Right lobe of liver (tissue), 6 donors: Measurements from ENCODE around the gene EZH1. TPM values are rescaled to one million over a fixed set of nuclear protein-coding genes. Genes with fewer than 3 reads are reported as not detected.

Experiments
- ATAC-seq, 4 donors: fragments of 200-7000 bp; cut with Tn5 transposase; one replicate each; pipeline ENCODE4 v1.9.1; 2020; ENCODE audit warnings: mild to moderate bottlenecking in 4 of 4, moderate library complexity in 4 of 4
- DNase-seq, 3 donors: peaks; one replicate each; pipeline ENCODE4 v3.0.0-alpha.2; 2020
- H3K27ac ChIP-seq, 3 donors: fragments of 200-600 bp; one replicate each; pipeline ENCODE4 v1.8.0; 2022
- H3K27me3 ChIP-seq, 2 donors: fragments of 200-600 bp; one replicate each; pipeline ENCODE4 v1.8.0; 2022
- H3K36me3 ChIP-seq, 4 donors: fragments of 200-600 bp; sonication (generic) in 1 of 4; one replicate each; pipeline versions ENCODE4 v1.5.1 to v1.8.0; 2017 to 2022; ENCODE audit warnings: control low read depth in 1 of 4
- H3K4me1 ChIP-seq, 4 donors: fragments of 200-600 bp; sonication (generic) in 1 of 4; one replicate each; pipeline versions ENCODE4 v1.5.1 to v1.8.0; 2017 to 2022; ENCODE audit warnings: control low read depth in 1 of 4
- H3K4me3 ChIP-seq, 3 donors: fragments of 200-600 bp; one replicate each; pipeline ENCODE4 v1.8.0; 2022
- H3K9me3 ChIP-seq, 4 donors: fragments of 200-600 bp; sonication (generic) in 1 of 4; one replicate each; pipeline versions ENCODE4 v1.5.1 to v1.8.0; 2017 to 2022; ENCODE audit warnings: control low read depth in 1 of 4
- CTCF ChIP-seq, 4 donors: fragments of 200-600 bp in 3 of 4; fragments of 450-650 bp in 1 of 4; IDR thresholded peaks; one replicate each; pipeline versions ENCODE4 v1.5.1 to v1.8.0; 2016 to 2022; ENCODE audit warnings: antibody characterized with exemption in 4 of 4, mild to moderate bottlenecking in 2 of 4
- POLR2A ChIP-seq: fragments of 450-650 bp; IDR thresholded peaks from one replicate; pipeline ENCODE4 v1.6.1; 2017; ENCODE audit warnings: antibody characterized with exemption, mild to moderate bottlenecking
- WGBS: methylation state at CpG from one replicate; pipeline ENCODE4 v1.1.6; 2018; ENCODE audit warnings: low coverage, low lambda C conversion rate; ENCODE audit not compliant: insufficient coverage; ENCODE audit errors: missing lambda C conversion rate; 5-methylcytosine and 5-hydroxymethylcytosine counted together
- intact Hi-C, 2 donors: fragments of 100-400 bp; cut with DNase I; formaldehyde crosslinking; loops; one replicate each; pipeline versions ENCODE4 v1.11.2 to v1.14.1; 2022
- total RNA-seq, 6 experiments: library from RNA; depleted of rRNA in 2 of 6; stranded (reverse); fragments of >200 nt in 2 of 6; fragmentation: NEBNext Ultra II Directional in 3 of 6; extraction: Animal tissue kit (Norgen Biotek cat#: 25700) in 3 of 6; gene quantifications; one replicate each; pipeline versions ENCODE4 v1.1.0 to v1.2.4, GENCODE V29; 2016 to 2023
- donor health status: DM: no; HTN: yes; CAD: no.
- donor health status: DM: no; HTN: no; CAD: no.
- donor health status: DM: no; HTN: no; CAD: no.
- donor health status: DM: no; HTN: yes; CAD: no.
- donor health status: DM: no; HTN: yes; CAD: no.

Gene EZH1
- total RNA-seq, 6 experiments from 2014 or later, result 5.5 to 16.5 (median 10.8) TPM

- H3K27me3 ChIP-seq, result no peaks in the 10 kb centered on the region
- no peaks in the 10 kb centered on the region for H3K9me3 ChIP-seq
- no peak overlapping the region for H3K4me3 ChIP-seq
- 47% methylated on average over 15 of the region's 52 CpGs for WGBS
- no peak overlapping the region for H3K27ac ChIP-seq
- intact Hi-C loops, result no loop called here
- H3K4me1 ChIP-seq, result peaks cover 0 to 11% (median 0%) of the 10 kb centered on the region in 4 donors
- ATAC-seq (no peak), DNase-seq (no peak)
- TF ChIP-seq POLR2A, result no peak
- TF ChIP-seq CTCF (IDR thresholded peaks at IDR 0.05), result no peak
- H3K36me3 ChIP-seq, result no peaks in the 10 kb centered on the region
These were observed 40.2 kb upstream of the EZH1 start for GRCh38 chr17:42784811-42785592.

GRCh38 chr17:42784409-42784808, 39.6 kb upstream of the EZH1 start:
- DNase-seq (no peak), ATAC-seq (no peak)
- Histone ChIP-seq H3K9me3 (no peaks in the 10 kb centered on the region), H3K4me1 (peaks cover 0 to 12% (median 0%) of the 10 kb centered on the region in 4 donors), H3K27ac (no peak overlapping the region), H3K27me3 (no peaks in the 10 kb centered on the region), H3K36me3 (no peaks in the 10 kb centered on the region), H3K4me3 (no peak overlapping the region)
- 61% methylated on average over 5 of the region's 25 CpGs for WGBS
- TF ChIP-seq CTCF (IDR thresholded peaks at IDR 0.05) (no peak), POLR2A (no peak)
- intact Hi-C loops, result no loop called here

- no peak for TF ChIP-seq CTCF (IDR thresholded peaks at IDR 0.05)
- TF ChIP-seq POLR2A, result no peak
- peaks cover 0 to 12% (median 0%) of the 10 kb centered on the region in 4 donors for H3K4me1 ChIP-seq
- peaks cover 0 to 6% (median 3%) of the 10 kb centered on the region in 4 donors for H3K36me3 ChIP-seq
- H3K9me3 ChIP-seq, result no peaks in the 10 kb centered on the region
- H3K4me3 ChIP-seq, result no peak overlapping the region
- no peak for ATAC-seq
- no peak overlapping the region for H3K27ac ChIP-seq
- H3K27me3 ChIP-seq, result no peaks in the 10 kb centered on the region
- 25% methylated on average over 1 of the region's 22 CpGs for WGBS
- no peak for DNase-seq
- intact Hi-C loops, result no loop called here
These were observed 38.9 kb upstream of the EZH1 start for GRCh38 chr17:42783791-42784138.

GRCh38 chr17:42783062-42783790, 38.4 kb upstream of the EZH1 start:
- no peak for ATAC-seq
- no peak for DNase-seq
- Histone ChIP-seq H3K9me3 (no peaks in the 10 kb centered on the region), H3K27me3 (no peaks in the 10 kb centered on the region), H3K4me1 (peaks cover 0 to 12% (median 0%) of the 10 kb centered on the region in 4 donors), H3K27ac (no peak overlapping the region), H3K36me3 (peaks cover 0 to 11% (median 4%) of the 10 kb centered on the region in 4 donors), H3K4me3 (no peak overlapping the region)
- intact Hi-C loops, result no loop called here
- TF ChIP-seq CTCF (IDR thresholded peaks at IDR 0.05) (no peak), POLR2A (no peak)
- 41% methylated on average over 8 of the region's 9 CpGs for WGBS
